HG02981 (cell line): ENCODE measurements around the gene NBPF12.
"Not testable (repeated sequence)": the region's sequence is repeated elsewhere in the genome, so short reads cannot be mapped to it uniquely, and the experiment has no call there.

Experiments used
- ATAC-seq: cut with Tn5 transposase; IDR thresholded peaks from one replicate; pipeline ENCODE4 v1.9.1; 2021; ENCODE audit warnings: mild to moderate bottlenecking, moderate library complexity; ENCODE audit not compliant: unreplicated experiment

The NBPF12 gene

GRCh38 chr1:146970656-146971055 is 32.5 kb downstream of the NBPF12 start:
- ATAC-seq = not testable (repeated sequence)

GRCh38 chr1:146972681-146973080 is 34.6 kb downstream of the NBPF12 start:
- ATAC-seq = not testable (repeated sequence)

- ATAC-seq = not testable (repeated sequence)
Observed at GRCh38 chr1:146985855-146986254, 47.7 kb downstream of the NBPF12 start.

- ATAC-seq = not testable (repeated sequence)
Observed at GRCh38 chr1:146986450-146986849, 48.3 kb downstream of the NBPF12 start.

- ATAC-seq = not testable (repeated sequence)
Observed at GRCh38 chr1:146987502-146987901, 49.4 kb downstream of the NBPF12 start.

- not testable (repeated sequence) for ATAC-seq
Observed at GRCh38 chr1:146989455-146989854, 51.3 kb downstream of the NBPF12 start.

- not testable (repeated sequence) for ATAC-seq
Observed at GRCh38 chr1:147008495-147008894, 70.4 kb downstream of the NBPF12 start.

GRCh38 chr1:147026975-147027374 is 88.9 kb downstream of the NBPF12 start:
- ATAC-seq = not testable (repeated sequence)

GRCh38 chr1:147030066-147030653 is 92.0 kb downstream of the NBPF12 start:
- not testable (repeated sequence) for ATAC-seq

GRCh38 chr1:147039916-147040315 is 101.8 kb downstream of the NBPF12 start:
- no peak for ATAC-seq

- ATAC-seq = not testable (repeated sequence)
Observed at GRCh38 chr1:147042891-147043290, 104.8 kb downstream of the NBPF12 start.

GRCh38 chr1:147044511-147044910 is 106.4 kb downstream of the NBPF12 start:
- not testable (repeated sequence) for ATAC-seq
